NCI-H1417 (cell line): Measurements from ENCODE around the gene TLL2.

Experiments used
- DNase-seq, 3 experiments: peaks; one replicate each; lab custom pipeline; 2025; lab: John Stamatoyannopoulos, UW

TLL2 gene

DNA sequence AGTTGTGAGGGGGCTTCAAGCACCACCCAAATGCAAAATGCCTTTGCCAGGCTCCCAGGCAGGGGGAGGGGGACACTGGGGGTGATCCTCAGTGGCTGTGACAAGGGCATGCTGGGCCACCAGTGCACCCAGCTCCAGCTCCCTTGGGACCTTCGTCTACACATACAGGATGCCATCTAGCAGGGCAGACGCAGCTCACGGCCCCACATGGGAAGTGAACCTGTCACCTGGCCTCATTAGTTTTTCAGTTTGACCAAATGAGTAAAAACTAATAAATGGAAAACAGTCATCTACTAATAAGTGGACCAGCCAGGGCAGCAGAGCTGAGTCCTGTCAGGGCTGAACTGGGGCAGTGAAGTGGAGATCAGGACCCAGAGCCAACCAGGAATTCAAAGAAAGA lies 50.2 kb downstream of the TLL2 start:
- no peak for DNase-seq

DNA sequence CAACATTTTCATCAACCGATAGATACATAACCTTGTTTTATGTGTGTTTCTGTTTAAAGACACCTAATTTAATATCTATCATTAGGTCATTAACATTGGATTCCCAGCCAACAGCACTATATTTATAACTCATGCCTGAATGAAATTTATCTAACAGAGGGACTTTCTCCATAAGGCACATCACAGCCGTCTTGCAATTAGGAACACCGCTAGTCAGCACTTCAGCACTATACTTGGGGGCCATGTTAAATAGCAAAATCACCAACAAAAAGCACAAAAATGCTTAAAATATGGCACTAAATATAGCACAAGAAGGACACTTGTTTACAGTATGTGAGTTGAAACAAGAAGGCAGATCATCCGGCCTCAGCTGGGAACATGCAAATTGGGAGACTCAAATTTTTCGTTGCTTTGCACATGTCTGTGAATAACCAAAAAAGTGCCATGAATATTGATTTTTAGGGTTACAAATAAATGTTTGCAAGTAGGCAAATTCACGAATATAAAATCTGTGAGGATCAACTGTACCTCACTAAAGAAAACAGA lies 51.0 kb downstream of the TLL2 start:
- DNase-seq, result no peak

DNA sequence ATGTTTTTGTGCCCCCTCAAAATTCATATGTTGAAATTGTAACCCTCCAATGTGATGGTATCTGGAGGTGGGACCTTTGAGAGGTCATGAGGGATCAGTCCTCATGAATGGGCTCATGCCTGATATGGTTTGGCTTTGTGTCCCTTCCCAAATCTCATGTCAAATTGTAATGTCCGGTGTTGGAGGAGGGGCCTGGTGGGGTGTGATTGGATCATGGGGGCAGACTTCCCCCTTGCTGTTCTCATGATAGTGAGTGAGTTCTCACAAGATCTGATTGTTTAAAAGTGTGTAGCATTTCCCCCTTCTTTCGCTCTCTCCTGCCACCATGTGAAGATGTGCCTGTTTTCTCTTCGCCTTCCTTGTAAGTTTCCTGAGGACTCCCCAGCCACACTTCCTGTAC lies 53.4 kb downstream of the TLL2 start:
- no peak for DNase-seq

DNA sequence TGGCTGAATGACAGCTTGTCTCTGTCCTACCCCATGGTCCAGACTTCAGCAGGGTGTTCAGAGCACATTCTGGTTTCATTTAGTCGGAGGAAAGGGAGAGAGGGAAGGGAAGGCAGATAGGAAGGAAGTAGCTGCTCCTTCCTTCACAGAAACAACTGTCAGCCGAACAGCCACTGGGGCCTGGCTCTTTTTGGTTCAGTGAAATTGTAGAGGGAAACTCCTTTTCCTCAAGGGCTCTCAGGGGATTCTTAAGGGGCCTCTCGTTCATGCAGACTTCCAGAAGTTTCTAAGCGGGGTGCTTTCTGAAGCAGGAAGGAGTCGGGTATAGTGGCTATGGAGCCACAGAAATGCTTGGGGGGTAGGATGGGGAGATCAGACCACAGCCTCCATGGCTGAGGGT lies 56.4 kb downstream of the TLL2 start:
- no peak for DNase-seq

DNA sequence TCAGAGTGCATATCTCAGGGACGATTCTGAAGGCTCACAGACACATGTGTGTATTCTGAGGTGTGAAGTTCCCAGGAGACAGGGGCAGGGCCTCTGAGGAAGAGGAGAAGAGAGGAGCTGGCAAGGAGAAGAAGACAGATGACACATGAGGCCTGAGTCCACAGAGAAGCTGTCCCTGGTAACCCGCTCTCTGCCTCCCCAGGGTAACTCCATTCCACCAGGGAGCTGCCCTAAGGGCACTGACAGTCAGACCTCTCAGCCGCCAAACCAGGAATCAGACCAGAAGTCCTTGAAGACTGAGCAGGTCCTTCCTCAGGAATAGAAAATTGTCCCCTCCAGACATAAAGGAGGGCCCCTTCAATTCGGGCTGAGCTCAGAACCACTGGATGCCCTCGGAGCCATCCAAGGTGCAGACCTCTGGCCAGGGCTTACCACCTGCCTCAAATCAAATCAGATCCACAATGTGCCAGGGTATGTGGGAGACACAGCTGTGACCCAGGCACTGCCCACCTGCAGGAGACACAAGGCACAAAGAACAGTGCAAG lies 57.4 kb downstream of the TLL2 start:
- no peak for DNase-seq

DNA sequence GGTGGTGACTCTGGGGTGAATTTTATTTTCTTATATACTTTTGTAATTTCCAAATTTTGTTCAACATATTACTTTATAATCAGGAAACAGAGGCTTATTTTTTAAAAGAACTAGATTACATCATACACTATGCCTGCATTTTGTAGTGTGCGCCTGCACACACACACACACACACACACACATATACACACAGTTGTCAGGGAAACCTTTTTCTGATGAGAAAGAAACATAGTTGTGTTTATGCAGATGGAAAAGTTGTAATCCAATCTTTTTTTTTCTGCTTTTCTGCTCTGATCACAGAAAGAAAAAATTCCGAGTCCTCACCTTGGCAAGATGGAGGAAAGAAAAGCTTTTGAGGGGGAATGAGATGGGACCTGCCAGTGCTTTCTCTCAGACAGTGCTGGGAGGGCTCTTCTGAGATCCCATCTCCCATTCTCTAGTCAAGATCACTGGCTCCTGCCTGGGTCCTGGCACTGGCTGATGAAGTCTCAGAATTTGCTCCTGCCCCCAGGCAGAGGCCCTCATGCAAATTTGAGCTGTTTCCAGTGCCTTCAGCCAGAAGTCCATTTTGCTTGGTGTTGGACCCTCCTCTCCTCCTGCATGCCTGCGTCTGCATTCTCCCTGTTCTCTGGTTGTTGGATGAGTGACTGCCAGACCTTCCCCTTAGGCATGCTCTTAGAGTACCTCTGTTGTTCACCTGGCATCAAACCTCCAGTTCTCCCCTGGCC lies 59.7 kb downstream of the TLL2 start:
- no peak for DNase-seq

DNA sequence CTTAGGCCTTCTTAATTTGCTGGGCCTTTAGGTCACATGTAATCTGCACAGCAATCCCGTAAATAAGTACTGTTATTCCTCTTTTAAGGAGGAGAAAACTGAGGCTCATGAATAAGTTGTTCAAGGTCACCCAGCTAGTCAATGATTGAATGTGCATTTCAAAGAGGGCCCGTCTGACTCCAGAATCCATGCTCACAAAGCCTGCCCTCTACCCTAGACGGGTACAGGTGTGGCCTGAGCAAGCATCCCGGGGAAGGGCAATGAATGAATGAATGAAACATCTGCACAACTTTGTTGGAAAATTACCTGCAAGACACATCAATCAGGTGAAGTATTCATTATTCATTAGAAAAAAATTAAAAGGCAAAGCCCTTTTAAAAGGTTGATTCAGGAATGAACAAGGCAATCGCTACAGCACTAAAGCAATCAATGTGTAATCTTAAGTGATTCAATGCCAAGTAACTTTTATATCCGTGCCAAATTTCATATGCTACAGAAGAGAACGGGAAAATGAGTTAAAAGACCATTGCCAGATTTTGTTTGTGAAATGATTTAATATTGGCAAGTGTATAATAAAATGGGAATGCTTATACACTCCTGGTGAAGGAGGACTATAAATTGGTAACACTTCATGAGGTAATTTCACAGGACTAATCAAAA lies 61.1 kb downstream of the TLL2 start:
- DNase-seq, result no peak

DNA sequence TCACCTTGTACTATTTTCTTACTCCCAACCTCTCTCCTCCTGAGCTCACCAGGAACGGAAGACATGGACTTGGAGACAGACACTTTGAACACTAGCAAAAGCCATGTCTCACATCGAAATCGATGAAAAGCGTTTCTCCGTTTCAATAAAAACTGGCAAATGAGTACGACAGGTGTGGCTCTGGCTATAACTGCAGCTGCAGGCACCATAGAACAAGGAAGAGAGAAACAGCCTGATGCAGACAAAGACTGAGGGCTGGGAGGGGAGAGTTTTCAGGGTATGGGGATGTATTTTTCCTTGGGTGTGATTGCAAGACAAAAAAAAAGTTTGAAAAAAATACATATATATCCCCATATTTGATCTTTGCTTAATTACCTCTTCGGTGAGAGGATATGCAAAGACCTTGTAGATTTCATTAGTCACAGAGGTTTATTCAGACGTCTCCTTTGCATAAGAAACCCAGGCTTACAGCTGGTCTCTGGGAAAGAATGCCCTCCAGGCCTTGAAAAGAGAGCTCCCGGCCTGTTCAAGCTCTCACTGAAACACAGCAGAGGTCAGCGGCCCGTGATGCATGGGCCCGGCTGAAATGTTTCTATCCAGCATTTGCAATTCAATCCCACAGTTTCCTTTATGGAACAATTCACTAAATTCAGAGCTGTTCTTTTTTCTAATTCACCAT lies 63.1 kb downstream of the TLL2 start:
- no peak for DNase-seq

DNA sequence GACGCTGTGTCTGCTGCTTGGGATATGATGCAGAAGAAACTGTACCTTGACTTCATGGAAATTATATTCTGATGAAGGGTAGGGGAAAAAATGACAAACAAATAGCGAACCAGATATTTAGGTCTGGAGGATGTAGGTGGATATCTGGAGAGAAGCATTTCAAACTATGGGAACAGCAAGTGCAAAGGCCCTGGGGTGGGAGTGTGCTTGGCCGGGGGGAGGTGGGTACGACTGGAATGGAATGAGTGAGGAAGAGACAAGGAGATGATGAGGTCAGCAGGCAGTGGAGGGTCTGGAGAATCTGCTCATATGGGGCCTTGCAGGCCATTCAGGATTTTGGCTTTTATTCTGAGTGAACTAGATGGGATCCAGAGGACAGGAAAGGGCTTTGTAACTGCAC lies 65.2 kb downstream of the TLL2 start:
- no peak for DNase-seq

DNA sequence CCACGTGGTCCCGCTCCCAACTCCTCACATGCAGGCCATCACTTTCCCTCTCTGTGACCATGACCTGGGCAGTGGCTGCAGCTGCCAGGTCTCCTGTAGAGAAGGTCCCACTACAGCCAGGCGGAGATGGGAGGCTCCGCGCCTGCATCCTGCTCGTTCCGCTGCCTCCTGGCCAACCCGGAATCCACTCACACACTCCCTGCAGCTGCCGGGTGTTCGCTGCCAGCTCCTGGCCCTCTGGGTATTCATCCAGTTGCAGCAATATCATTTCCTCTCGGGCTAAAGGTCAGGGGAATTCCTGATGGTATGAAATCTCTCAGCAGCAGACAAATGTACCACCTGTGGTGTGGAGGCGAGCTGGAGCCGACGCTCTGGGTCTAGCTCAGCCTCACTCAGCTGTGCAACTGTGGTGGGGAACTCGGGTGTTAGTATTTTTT lies 65.7 kb downstream of the TLL2 start:
- DNase-seq, result no peak

DNA sequence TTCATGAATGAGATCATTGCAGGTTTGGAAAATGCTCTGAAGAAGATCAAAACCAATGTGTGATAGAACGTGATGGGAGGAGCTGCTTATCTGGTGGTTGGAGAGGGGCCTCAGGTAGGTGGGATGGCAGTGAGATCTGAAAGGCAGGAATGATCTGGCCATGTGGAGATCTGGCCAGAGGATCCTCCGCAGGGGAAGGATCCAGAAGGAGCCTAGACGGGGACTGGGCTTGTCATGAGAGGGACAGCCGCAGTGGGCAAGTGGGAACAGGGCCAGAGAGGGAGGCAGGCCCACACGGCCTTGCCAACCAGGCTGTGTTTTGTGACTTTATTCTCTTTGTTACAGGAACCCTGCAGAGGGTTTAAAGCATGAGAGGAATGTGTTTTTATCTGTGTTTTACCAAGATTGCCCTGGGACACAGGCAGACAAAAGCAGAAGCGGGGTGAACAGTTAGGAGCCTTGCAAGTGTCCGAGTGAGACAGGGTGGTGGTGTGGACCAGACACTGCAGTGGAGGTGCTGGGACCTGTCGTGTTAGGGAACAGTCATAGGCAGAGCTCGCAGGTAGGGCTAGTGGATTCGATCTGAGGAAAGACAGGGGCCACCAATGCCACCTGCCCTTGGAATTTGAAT lies 66.6 kb downstream of the TLL2 start:
- no peak for DNase-seq

DNA sequence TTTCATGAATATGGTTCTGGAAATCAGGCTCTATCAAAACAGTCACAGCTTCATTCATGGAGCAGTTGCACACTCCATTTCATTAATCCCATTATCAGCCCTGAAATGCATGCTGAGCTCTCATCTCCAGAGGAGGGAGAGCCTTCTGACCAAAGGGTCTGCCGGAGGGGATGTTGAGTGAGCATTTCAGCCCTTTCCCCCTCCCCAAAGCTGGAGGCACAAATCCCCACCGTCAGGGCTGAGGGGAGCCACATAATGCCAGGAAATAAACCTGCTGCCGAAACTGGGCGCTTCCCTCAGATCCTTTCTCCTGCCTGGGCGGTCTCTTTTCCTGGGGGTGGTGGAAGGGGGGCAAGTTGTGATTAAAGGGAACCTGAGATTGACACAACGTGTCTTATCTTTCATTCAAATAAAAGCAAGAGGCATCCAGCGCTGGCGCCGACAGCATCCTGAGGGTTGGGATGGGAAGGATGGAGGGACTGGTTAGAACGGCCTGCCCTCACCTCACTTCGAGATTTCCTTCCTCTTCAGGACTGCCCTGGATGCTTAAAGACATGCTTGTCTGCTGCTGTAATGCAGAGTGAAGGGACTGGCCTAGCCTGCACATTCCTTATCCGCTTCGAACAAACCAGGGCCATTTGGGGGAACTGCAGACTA lies 71.6 kb downstream of the TLL2 start:
- no peak for DNase-seq

DNA sequence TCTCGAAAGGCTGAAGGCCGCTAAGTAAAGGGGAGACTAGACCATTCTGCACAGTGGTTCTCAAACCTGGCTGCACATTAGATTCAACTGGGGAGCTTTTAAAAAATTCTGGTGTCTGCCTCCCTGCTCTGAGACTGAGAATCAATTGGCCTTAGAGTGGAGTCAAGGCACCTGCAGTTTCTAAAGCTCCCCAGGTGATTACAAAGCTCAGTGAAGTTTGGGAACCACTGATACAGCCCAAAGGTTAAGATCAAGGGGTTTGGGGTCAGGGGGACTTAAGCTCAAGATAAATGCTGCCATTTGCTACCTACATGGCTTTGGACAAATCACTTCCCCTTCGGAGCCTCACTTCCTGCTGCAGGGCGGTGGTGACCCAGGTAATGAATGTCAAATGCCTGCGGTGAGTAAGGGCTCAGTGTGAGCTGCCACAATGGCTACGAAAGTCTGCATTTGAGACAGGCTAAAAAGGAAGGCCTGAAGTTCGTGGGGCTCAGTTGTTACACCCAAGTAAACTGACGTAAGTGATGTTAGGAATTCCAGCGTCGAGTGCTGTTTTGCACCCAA lies 72.3 kb downstream of the TLL2 start:
- DNase-seq, result no peak

DNA sequence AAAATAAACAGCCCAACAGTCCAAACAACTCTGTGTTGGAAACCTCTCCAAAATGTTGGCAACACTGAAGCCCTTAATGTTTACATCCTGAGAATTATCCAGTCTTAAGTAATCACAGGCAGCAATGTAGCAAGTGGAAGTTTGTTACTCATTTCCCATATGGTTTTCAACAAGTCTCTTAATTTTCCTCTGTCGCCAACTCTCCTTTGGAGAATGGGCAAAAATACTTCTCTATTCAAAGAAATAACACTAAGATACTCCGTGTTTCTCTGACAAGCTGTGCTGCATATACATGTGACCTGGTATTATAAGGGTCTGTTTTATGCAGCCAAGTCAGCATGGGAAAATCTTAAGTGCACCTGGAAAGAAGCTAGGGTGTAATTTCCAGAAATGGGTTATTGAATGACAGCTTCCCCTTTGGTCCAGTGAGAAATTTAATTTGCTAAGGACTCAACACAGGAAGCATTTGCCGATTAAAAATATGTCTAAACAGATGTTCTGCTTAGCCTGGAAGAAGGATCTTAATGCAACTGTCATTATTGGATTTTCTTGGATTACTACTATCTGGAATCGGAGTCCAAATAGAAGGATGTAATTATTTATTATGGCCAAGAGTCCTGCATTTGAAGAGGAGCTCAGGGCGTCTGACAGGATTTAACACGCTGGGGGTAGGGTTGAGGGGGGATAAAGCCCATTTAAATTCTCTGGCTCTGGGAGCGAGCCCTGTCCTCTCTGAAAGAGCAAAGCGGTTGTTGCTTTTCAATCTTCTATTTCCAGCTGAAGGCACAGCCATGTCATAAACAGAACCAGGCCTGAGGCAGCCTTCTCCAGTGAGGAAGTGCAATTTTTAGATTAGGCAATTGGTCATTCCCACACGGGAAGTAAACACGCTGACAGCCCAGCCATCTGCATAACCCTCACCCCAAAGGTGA lies 73.1 kb downstream of the TLL2 start:
- no peak for DNase-seq

DNA sequence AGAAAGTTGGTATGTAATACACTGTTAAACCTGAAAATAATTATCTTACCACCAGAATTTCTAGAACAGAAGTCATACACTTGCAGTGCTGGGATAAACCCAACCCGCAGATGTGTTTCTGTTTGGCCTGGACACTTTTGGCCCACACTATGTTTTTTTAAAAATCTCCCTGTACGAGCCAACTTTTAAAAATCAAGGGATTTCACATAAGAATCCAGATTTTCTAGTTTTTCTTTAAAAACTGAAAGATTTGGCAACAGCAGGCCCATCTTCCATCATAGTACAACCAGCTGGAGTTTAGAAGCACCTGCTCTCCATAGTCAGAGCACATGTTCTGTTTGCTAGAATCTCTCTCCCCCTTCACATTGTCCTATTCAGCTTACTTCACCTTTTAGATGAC lies 74.0 kb downstream of the TLL2 start:
- no peak for DNase-seq

DNA sequence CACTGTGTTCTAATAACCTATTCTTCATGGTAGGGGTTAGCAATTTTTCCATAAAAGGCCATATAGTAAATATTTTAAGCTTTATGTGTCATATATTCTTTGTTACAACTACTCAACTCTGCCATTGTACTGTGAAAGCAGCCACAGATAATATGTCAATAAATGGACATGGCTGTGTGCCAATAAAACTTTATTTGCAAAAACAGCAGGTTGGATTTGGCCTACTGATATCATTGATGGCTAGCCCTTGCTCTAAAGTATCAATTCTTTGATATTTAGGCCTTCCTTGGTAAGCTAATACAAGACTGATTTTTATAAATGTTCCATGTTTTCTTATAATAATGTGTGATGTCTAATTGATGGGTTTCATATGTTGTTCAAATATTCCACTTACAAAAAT lies 77.7 kb downstream of the TLL2 start:
- DNase-seq, result no peak

DNA sequence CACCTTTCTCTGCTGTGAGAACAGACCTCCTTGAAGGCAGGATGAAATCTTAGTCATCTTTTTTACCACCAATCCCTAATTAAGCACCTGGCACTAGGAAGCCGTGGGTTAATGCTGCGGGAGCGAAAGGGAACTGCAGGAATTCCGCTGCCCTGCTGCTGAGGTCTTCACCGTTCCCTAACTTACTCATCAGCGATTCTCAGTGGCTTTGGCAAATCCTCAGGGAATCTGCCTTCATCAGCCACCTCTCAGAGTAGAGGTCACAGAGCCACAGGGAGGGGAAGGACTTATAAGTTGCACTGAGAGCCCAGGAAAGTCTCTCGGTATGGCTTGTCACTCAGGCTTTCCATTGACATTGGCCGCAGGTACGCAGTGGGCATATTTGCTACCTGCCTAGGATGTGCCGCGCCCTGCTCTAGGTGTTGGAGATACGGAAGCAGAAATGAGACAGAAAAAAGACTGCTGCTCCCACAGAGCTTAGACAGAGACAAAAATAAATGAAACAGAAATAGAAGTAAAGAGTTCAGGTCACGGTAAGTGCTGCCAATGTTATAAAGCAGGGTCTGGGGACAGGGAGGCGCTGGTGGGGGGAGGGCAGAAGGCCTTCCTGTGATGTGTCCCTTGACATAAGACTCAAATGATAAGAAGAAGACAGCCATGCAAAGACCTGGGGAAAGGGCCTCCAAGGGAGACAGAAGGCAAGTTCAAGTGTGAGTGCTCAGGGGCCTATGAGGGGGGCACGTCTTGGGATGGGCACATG lies 82.3 kb downstream of the TLL2 start:
- DNase-seq, result no peak

DNA sequence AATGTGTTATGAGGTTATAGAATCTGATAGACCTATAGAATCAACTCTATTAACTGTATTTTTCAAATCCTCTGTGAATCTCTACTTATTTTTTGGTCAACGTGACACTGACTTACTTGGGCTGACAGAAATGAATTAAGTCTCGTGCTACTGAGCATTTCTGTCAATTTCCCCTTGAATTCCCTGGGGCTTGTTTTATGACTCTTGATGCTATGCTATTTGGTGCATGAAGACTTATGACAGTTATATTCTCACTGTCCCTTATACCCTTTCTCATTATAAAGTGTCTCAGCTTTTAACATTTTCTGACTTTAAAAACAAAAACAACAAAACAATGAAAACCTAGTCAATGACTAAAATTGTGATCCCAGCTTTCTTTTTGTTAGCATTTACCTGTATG lies 86.4 kb downstream of the TLL2 start:
- no peak for DNase-seq

DNA sequence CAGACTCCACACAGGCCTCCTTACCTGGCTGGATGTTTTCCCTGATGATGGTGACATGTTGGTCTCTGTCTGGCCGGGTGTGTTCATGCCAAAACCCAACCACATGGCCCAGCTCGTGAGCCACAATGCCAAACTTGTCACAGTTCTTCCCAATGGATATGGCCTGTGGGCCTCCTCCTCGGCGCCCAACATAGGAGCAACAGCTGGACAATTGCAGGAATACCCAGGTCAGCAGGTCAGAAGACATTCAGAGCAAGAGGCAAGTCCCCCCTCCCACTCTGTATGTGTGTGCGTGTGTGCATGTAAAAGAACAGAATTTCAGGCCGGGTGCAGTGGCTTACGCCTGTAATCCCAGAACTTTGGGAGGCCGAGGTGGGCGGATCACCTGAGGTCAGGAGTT lies 91.2 kb downstream of the TLL2 start:
- no peak for DNase-seq

DNA sequence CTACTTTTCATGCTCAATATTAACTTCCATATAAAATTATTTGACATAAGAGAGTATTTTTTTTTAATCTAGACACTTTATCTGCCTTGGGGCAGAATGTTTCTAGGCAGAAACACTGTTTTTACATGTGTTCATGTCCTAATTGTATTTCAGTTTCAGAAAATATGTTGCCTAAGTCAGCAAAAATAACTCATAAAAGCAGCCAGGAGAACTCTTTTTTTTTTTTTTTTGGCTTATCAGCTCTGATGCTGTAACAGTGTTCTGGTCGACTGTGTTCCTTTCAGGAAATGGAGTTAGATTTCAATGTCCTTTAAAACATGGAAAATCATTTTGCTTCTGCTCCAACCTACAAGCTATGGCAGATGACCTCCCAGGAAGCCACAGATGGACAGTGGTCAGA lies 91.7 kb downstream of the TLL2 start:
- no peak for DNase-seq
